Fibroblast of the aortic adventitia (primary cell): ENCODE data around the gene ANKS1A. TPM values are rescaled to one million over a fixed set of nuclear protein-coding genes. Genes with fewer than 3 reads are reported as not detected.

ENCODE experiments used
- DNase-seq: peaks from one replicate; pipeline ENCODE4 v3.0.0-alpha.2; 2010; ENCODE audit warnings: low read depth
- H3K4me3 ChIP-seq: 2 replicates; pipeline ENCODE4 v1.5.1; 2011; ENCODE audit warnings: low read depth, mild to moderate bottlenecking, control low read depth, low read length, moderate library complexity
- total RNA-seq: library from RNA; depleted of rRNA; stranded (reverse); fragments of >200 nt; gene quantifications from 2 replicates; pipeline ENCODE4 v1.2.3, GENCODE V29; 2012; ENCODE audit warnings: low replicate concordance
- TF ChIP-seq, protein P1 (sequence below): IDR thresholded peaks from 2 replicates; pipeline ENCODE4 v1.5.1; 2011; ENCODE audit warnings: mild to moderate bottlenecking, low read length, control low read depth, inconsistent platforms; ENCODE audit not compliant: insufficient read depth

The ANKS1A gene
- total RNA-seq, 1 donor, result 7.6 TPM

DNA sequence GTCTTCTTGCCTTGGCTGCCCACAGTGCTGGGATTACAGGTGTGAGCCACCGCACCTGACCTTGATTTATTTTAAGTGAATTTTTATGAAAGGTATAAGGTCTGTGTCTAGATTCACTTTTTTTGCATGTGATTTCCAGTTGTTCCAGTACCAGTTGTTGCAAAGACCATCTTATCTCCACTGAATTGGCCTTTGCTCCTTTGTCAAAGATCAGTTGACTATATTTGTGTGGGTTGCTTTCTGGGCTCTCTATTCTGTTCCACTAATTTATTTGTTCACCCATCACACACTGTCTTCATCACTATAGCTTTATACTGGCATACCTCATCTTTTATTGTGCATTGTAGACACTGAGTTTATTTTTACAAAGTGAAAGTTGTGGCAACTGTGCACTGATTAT, 56.3 kb downstream of the ANKS1A start:
- no peak overlapping the region for H3K4me3 ChIP-seq
- TF ChIP-seq, protein P1, sequence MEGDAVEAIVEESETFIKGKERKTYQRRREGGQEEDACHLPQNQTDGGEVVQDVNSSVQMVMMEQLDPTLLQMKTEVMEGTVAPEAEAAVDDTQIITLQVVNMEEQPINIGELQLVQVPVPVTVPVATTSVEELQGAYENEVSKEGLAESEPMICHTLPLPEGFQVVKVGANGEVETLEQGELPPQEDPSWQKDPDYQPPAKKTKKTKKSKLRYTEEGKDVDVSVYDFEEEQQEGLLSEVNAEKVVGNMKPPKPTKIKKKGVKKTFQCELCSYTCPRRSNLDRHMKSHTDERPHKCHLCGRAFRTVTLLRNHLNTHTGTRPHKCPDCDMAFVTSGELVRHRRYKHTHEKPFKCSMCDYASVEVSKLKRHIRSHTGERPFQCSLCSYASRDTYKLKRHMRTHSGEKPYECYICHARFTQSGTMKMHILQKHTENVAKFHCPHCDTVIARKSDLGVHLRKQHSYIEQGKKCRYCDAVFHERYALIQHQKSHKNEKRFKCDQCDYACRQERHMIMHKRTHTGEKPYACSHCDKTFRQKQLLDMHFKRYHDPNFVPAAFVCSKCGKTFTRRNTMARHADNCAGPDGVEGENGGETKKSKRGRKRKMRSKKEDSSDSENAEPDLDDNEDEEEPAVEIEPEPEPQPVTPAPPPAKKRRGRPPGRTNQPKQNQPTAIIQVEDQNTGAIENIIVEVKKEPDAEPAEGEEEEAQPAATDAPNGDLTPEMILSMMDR, result no peak
- no peak for DNase-seq

DNA sequence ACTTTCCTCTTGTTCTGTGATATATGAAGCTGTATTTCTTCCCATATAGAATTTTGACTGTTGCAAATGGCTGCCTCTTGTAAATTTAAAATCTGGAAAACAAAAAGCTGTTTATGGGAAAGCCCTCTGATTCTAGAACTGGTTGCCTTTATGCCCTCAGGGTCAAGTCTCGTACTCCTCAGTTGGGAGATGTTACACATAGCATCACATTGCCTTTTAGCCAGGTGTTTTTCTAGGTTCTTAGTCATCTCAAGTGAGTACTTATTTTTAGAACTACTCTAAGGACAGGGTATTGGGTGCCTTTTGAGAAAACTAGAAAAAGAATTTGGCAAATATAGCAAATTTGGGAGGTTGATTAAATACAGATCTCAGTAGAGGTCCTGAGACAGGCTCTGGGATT, 58.5 kb downstream of the ANKS1A start:
- TF ChIP-seq, protein P1, result no peak
- DNase-seq, result no peak
- H3K4me3 ChIP-seq, result no peak overlapping the region

DNA sequence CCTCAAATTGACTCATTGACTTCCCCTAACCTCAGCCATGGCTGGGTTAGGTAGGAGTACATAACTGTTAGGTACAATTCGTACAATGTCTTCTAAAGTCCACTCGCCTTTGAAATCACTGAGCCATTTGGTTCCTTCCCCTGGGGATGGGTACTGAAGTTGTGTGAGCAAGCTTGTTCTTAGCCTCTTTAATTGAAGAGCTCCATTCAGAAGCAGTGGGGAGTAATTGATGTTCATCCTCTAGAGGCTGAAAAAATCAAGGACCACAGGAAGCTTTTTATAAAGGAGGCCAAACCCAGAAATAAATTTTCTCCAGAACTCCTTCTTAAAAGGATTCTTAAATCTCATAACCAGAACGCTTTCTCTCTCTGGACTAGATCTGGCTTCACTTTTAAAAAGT, 60.6 kb downstream of the ANKS1A start:
- no peak overlapping the region for H3K4me3 ChIP-seq
- no peak for DNase-seq
- TF ChIP-seq, protein P1, result no peak

DNA sequence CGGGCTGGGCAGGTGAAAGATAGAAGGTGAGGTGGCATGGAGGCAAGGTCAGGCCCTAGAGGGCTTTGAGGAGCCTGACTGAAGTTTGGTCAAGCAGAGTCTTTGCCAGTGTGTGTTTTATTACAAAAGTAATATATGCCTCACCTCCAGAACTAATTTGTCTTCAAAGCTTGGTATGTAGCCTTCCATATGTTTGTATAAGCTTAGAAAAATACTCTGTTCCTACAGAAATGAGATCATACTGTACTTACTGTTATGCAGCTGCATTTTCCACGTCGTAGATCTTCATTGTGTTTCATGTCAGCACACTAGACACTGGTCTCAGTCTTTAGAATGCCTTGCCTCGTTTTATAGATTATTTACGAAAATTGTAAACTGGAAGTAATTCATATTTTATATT, 61.8 kb downstream of the ANKS1A start:
- TF ChIP-seq, protein P1, result no peak
- H3K4me3 ChIP-seq, result no peak overlapping the region
- no peak for DNase-seq

DNA sequence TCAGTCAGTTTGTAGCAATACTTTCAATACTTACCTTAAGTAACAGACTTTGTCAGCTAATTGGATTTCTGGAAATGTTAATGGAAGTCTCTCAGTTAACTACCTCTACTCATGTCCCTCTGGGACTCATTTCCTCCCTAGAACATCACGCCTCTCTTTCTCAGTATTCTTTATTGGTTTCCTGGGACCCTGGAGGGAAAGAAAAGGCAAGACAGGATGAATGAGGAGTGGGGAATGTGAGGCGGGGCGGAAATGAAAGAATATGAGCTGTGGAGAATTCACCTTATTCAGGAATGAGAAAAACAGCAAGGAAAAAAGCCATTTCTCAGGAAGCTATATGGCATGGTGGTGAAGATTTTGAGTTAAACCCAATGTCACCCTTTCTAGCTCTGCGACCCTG, 62.7 kb downstream of the ANKS1A start:
- no peak overlapping the region for H3K4me3 ChIP-seq
- TF ChIP-seq, protein P1, result no peak
- no peak for DNase-seq

DNA sequence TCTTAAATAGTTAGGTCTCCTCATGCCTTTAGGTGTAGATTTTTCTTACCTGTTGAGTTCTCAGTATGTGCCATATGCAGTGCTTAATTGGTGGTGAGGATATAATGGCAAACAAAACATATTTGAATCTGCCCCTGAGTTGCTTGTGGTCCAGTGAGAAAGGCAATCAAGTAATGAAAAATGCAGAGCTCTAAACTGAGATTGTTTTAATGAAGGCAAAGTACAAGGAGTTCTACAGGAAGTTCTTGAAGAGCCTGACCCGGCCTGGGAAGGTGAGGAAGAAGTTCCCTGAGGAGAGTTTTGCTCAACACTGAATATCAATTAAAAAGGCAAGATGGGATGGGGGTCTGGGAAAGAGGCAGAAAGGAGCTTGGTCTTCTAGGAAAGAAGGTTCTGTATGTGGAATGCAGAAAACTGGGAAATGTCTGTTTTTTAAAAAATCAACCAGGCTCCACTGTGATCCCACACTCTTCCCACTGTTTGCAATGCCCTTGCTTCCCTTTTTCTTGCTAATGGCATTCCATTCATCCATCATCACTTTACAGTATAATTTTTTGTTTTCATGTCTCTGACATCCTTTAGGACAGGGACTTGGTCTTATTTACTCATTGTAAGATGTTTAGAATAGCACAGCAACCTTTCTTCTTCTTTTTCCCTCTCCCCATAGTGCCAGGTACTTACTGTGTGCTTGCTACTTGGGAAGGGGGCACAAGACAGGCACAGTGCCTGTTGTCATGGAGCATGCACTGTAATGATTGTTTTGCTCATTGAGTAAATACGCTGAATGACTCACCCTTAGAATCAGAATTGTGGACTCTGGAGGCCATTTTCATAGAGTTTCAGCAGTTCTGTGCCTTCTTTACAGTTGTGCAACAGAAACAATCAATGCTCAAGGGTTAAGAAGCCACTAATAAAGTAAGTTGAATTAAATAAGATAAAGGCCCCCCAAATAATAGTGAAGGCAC, 64.3 kb downstream of the ANKS1A start:
- DNase-seq, result peak; percentile 35
- TF ChIP-seq, protein P1, result no peak
- H3K4me3 ChIP-seq, result no peak overlapping the region
